HEK293 (cell line): ENCODE data around the gene VHLL.

Experiments used
- CTCF ChIA-PET: fragments of 350-600 bp; formaldehyde crosslinking; extraction: SDS; loops from one replicate; lab custom pipeline; 2021; ENCODE audit warnings: antibody characterized with exemption; lab: Yijun Ruan, JAX
- POLR2A ChIA-PET: fragments of 300-600 bp; formaldehyde crosslinking; extraction: SDS; loops from one replicate; lab custom pipeline; 2020; ENCODE audit warnings: antibody characterized with exemption, inconsistent platforms; lab: Yijun Ruan, JAX
- H3K27ac ChIP-seq: fragments of 200-500 bp; sonication (Bioruptor generic); 2 replicates; pipeline ENCODE4 v1.5.1; 2014; ENCODE audit warnings: low read depth, low read length, control low read depth, inconsistent platforms; ENCODE audit errors: extremely low read depth
- H3K36me3 ChIP-seq, 2 experiments: fragments of 200-500 bp in 1 of 2; sonication (Bioruptor generic) in 1 of 2; 1 replicate in 1 of 2; 2 replicates in 1 of 2; pipeline ENCODE4 v1.5.1; 2014 to 2017; ENCODE audit warnings: inconsistent platforms in 2 of 2, low read length in 2 of 2; ENCODE audit not compliant: control insufficient read depth in 2 of 2, insufficient read depth in 1 of 2
- H3K4me1 ChIP-seq: fragments of 200-500 bp; sonication (Bioruptor generic); 2 replicates; pipeline ENCODE4 v1.5.1; 2014; ENCODE audit warnings: mild to moderate bottlenecking, low read length, inconsistent platforms; ENCODE audit not compliant: control insufficient read depth, insufficient read depth
- H3K4me3 ChIP-seq: 2 replicates; pipeline ENCODE4 v1.5.1; 2011; ENCODE audit warnings: low read depth, mild to moderate bottlenecking, control low read depth, low read length, moderate library complexity
- H3K9me3 ChIP-seq: fragments of 200-500 bp; sonication (Bioruptor generic); 2 replicates; pipeline ENCODE4 v1.5.1; 2014; ENCODE audit warnings: low read depth, low read length, inconsistent platforms; ENCODE audit not compliant: control insufficient read depth, insufficient read depth
- EGR2 ChIP-seq: fragments of 450-650 bp; formaldehyde crosslinking; IDR thresholded peaks from 2 replicates; pipeline ENCODE4 v1.5.1; 2016; ENCODE audit warnings: low read depth, missing biosample characterization, missing genetic modification characterization
- GFI1B ChIP-seq: fragments of 450-650 bp; formaldehyde crosslinking; IDR thresholded peaks from 2 replicates; pipeline ENCODE4 v1.5.1; 2016; ENCODE audit warnings: missing biosample characterization, missing genetic modification characterization
- INSM2 ChIP-seq: fragments of 450-650 bp; formaldehyde crosslinking; IDR thresholded peaks from 2 replicates; pipeline ENCODE4 v1.5.1; 2016; ENCODE audit warnings: missing biosample characterization, missing genetic modification characterization
- MYNN ChIP-seq: fragments of 450-650 bp; formaldehyde crosslinking; IDR thresholded peaks from 2 replicates; pipeline ENCODE4 v1.5.1; 2016; ENCODE audit warnings: missing biosample characterization, missing genetic modification characterization, borderline replicate concordance
- MZF1 ChIP-seq: fragments of 450-650 bp; formaldehyde crosslinking; IDR thresholded peaks from 2 replicates; pipeline ENCODE4 v1.5.1; 2017; ENCODE audit warnings: missing biosample characterization, missing genetic modification characterization, borderline replicate concordance
- REPIN1 ChIP-seq: fragments of 450-650 bp; formaldehyde crosslinking; IDR thresholded peaks from 2 replicates; pipeline ENCODE4 v1.5.1; 2017; ENCODE audit warnings: missing biosample characterization, missing genetic modification characterization, low read depth
- SCRT1 ChIP-seq: fragments of 450-650 bp; formaldehyde crosslinking; IDR thresholded peaks from 2 replicates; pipeline ENCODE4 v1.5.1; 2016; ENCODE audit warnings: missing biosample characterization, missing genetic modification characterization, borderline replicate concordance
- SCRT2 ChIP-seq: fragments of 450-650 bp; formaldehyde crosslinking; IDR thresholded peaks from 2 replicates; pipeline ENCODE4 v1.5.1; 2016; ENCODE audit warnings: missing biosample characterization, missing genetic modification characterization
- WT1 ChIP-seq: fragments of 450-650 bp; formaldehyde crosslinking; IDR thresholded peaks from 2 replicates; pipeline ENCODE4 v1.5.1; 2016; ENCODE audit warnings: missing biosample characterization, missing genetic modification characterization
- ZBTB17 ChIP-seq: fragments of 450-650 bp; formaldehyde crosslinking; IDR thresholded peaks from 2 replicates; pipeline ENCODE4 v1.5.1; 2016; ENCODE audit warnings: missing biosample characterization, missing genetic modification characterization
- ZFHX2 ChIP-seq: fragments of 450-650 bp; formaldehyde crosslinking; conservative IDR thresholded peaks from 2 replicates; pipeline ENCODE4 v1.5.1; 2016; ENCODE audit warnings: missing biosample characterization, missing genetic modification characterization
- ZNF112 ChIP-seq: fragments of 450-650 bp; formaldehyde crosslinking; IDR thresholded peaks from 2 replicates; pipeline ENCODE4 v1.5.0; 2017; ENCODE audit warnings: missing biosample characterization, missing genetic modification characterization
- ZNF133 ChIP-seq: fragments of 450-650 bp; formaldehyde crosslinking; IDR thresholded peaks from 2 replicates; pipeline ENCODE4 v1.5.1; 2016; ENCODE audit warnings: missing biosample characterization, missing genetic modification characterization
- ZNF138 ChIP-seq: fragments of 450-650 bp; formaldehyde crosslinking; IDR thresholded peaks from 2 replicates; pipeline ENCODE4 v1.5.1; 2016; ENCODE audit warnings: missing biosample characterization, missing genetic modification characterization, borderline replicate concordance
- ZNF248 ChIP-seq: fragments of 450-650 bp; formaldehyde crosslinking; IDR thresholded peaks from 2 replicates; pipeline ENCODE4 v1.5.1; 2017; ENCODE audit warnings: missing biosample characterization, missing genetic modification characterization
- ZNF398 ChIP-seq: fragments of 450-650 bp; formaldehyde crosslinking; IDR thresholded peaks from 2 replicates; pipeline ENCODE4 v1.5.1; 2017; ENCODE audit warnings: missing biosample characterization, missing genetic modification characterization
- ZNF548 ChIP-seq: fragments of 450-650 bp; formaldehyde crosslinking; IDR thresholded peaks from 2 replicates; pipeline ENCODE4 v1.5.1; 2016; ENCODE audit warnings: missing biosample characterization, missing genetic modification characterization
- TF ChIP-seq, protein P1 (sequence below): fragments of 450-650 bp; formaldehyde crosslinking; IDR thresholded peaks from 2 replicates; pipeline ENCODE4 v1.5.1; 2016; ENCODE audit warnings: missing biosample characterization, missing genetic modification characterization
- TF ChIP-seq, protein P2 (sequence below): fragments of 450-650 bp; formaldehyde crosslinking; IDR thresholded peaks from 2 replicates; pipeline ENCODE4 v1.5.1; 2017; ENCODE audit warnings: missing biosample characterization, mild to moderate bottlenecking, missing genetic modification characterization, moderate library complexity
- TF ChIP-seq, protein P3 (sequence below): fragments of 450-650 bp; formaldehyde crosslinking; IDR thresholded peaks from 2 replicates; pipeline ENCODE4 v1.5.1; 2016; ENCODE audit warnings: missing biosample characterization, missing genetic modification characterization

The VHLL gene

GRCh38 chr1:156281693-156282478, 17.2 kb downstream of the VHLL start (continued):
- TF ChIP-seq MYNN, result peak; percentile 10; the same call in 1 of the 2 replicates
- TF ChIP-seq SCRT1 (tag by site-specific recombination), result peak; percentile 22; the same call in 1 of the 2 replicates
- no peak for TF ChIP-seq GFI1B (tag by site-specific recombination)
- TF ChIP-seq, protein P1, sequence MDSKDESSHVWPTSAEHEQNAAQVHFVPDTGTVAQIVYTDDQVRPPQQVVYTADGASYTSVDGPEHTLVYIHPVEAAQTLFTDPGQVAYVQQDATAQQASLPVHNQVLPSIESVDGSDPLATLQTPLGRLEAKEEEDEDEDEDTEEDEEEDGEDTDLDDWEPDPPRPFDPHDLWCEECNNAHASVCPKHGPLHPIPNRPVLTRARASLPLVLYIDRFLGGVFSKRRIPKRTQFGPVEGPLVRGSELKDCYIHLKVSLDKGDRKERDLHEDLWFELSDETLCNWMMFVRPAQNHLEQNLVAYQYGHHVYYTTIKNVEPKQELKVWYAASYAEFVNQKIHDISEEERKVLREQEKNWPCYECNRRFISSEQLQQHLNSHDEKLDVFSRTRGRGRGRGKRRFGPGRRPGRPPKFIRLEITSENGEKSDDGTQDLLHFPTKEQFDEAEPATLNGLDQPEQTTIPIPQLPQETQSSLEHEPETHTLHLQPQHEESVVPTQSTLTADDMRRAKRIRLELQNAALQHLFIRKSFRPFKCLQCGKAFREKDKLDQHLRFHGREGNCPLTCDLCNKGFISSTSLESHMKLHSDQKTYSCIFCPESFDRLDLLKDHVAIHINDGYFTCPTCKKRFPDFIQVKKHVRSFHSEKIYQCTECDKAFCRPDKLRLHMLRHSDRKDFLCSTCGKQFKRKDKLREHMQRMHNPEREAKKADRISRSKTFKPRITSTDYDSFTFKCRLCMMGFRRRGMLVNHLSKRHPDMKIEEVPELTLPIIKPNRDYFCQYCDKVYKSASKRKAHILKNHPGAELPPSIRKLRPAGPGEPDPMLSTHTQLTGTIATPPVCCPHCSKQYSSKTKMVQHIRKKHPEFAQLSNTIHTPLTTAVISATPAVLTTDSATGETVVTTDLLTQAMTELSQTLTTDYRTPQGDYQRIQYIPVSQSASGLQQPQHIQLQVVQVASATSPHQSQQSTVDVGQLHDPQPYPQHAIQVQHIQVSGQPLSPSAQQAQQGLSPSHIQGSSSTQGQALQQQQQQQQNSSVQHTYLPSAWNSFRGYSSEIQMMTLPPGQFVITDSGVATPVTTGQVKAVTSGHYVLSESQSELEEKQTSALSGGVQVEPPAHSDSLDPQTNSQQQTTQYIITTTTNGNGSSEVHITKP (tag by site-specific recombination), result peak; percentile 57
- TF ChIP-seq REPIN1, result peak; percentile 32; the same call in 1 of the 2 replicates
- peak; percentile 62; the same call in 1 of the 2 replicates for TF ChIP-seq SCRT2
- TF ChIP-seq, protein P2, sequence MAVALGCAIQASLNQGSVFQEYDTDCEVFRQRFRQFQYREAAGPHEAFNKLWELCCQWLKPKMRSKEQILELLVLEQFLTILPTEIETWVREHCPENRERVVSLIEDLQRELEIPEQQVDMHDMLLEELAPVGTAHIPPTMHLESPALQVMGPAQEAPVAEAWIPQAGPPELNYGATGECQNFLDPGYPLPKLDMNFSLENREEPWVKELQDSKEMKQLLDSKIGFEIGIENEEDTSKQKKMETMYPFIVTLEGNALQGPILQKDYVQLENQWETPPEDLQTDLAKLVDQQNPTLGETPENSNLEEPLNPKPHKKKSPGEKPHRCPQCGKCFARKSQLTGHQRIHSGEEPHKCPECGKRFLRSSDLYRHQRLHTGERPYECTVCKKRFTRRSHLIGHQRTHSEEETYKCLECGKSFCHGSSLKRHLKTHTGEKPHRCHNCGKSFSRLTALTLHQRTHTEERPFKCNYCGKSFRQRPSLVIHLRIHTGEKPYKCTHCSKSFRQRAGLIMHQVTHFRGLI (tag by site-specific recombination), result no peak
- peak; percentile 43; the same call in 1 of the 2 replicates for TF ChIP-seq ZNF398 (tag by site-specific recombination)
- TF ChIP-seq, all 188 proteins: peak for 24

GRCh38 chr1:156281281-156281680, 17.8 kb downstream of the VHLL start:
- ChIA-PET POLR2A (interaction anchor here (0.9 to 1.7 kb wide), 3 partner anchors 21 to 42 kb away, joined by 4 to 6 read pairs (median 4); no protein-coding TSS in a partner anchor), CTCF (interaction anchor here (1.1 to 2.2 kb wide), 4 partner anchors 10 to 185 kb away, joined by 3 to 9 read pairs (median 6); no protein-coding TSS in a partner anchor)
- Histone ChIP-seq H3K36me3 (peaks cover 14 to 62% of the 10 kb centered on the region in 2 experiments; a peak in 2 of 3 replicates), H3K27ac (peak overlapping the region; percentile 67; the same call in 1 of the 2 replicates), H3K4me1 (peaks cover 4% of the 10 kb centered on the region; the same call in 1 of the 2 replicates), H3K9me3 (no peaks in the 10 kb centered on the region), H3K4me3 (peak overlapping the region; percentile 91)
- no peak for TF ChIP-seq ZNF133 (tag by site-specific recombination)
- TF ChIP-seq, protein P1 (tag by site-specific recombination), result peak; percentile 92
- TF ChIP-seq ZNF548 (tag by site-specific recombination), result no peak
- peak; percentile 57 for TF ChIP-seq EGR2 (tag by site-specific recombination)
- TF ChIP-seq ZNF138 (tag by site-specific recombination), result no peak
- TF ChIP-seq, protein P3, sequence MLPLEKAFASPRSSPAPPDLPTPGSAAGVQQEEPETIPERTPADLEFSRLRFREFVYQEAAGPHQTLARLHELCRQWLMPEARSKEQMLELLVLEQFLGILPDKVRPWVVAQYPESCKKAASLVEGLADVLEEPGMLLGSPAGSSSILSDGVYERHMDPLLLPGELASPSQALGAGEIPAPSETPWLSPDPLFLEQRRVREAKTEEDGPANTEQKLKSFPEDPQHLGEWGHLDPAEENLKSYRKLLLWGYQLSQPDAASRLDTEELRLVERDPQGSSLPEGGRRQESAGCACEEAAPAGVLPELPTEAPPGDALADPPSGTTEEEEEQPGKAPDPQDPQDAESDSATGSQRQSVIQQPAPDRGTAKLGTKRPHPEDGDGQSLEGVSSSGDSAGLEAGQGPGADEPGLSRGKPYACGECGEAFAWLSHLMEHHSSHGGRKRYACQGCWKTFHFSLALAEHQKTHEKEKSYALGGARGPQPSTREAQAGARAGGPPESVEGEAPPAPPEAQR (tag by site-specific recombination), result no peak
- TF ChIP-seq ZNF248 (tag by site-specific recombination), result no peak
- peak; percentile 63 for TF ChIP-seq WT1 (tag by site-specific recombination)
- TF ChIP-seq ZFHX2 (tag by site-specific recombination), result peak; percentile 74
- no peak for TF ChIP-seq ZNF112 (tag by site-specific recombination)
- TF ChIP-seq ZBTB17 (tag by site-specific recombination), result peak; percentile 33; the same call in 1 of the 2 replicates
- no peak for TF ChIP-seq INSM2 (tag by site-specific recombination)
- peak; percentile 57; the same call in 1 of the 2 replicates for TF ChIP-seq MZF1 (tag by site-specific recombination)
